ENCODE results near the gene GCFC2.
"Not testable (repeated sequence)": the region's sequence is repeated elsewhere in the genome, so short reads cannot be mapped to it uniquely, and the experiment has no call there.

Gene GCFC2

DNA sequence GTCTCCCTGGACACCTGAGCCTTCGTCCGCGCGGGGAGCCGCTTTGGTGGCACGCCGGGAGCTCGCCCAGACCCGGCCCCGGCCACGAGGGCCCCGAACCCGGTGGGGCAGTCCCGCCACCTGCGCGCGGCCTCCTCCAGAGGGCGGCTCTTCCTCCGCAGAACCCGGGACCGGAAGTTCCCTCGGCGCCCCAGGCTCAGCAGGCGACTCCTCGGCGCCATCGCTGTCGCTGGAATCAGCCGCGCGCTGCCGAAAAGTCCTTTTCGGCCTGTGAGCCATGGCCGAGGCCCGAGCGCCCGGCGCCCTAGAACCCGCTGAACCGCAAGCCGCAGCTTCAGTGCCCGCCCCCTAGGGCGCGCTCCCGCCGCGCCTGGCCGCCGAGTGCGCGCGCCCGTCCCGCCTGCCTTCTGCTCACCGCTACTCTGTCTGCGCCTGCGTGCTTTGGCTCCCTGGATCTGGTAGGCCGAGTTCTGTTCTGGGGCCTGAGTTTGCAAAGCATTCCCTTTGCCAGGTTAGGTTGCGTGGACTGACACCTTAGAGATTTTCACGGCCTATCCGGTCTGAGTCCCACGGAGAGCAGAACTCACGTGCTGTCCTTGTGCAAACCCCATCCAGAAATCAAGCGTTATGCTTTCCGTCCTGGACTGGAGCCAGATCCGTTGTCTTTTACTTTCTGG is at the start of gene GCFC2:
Gene GCFC2 (minus strand): TSS at position 339 of the 677 bp plus-strand sequence. CDS start 60 bp downstream, at position 279.
- DNase-seq (ENCODE audit: low read depth) = peak; percentile 71

DNA sequence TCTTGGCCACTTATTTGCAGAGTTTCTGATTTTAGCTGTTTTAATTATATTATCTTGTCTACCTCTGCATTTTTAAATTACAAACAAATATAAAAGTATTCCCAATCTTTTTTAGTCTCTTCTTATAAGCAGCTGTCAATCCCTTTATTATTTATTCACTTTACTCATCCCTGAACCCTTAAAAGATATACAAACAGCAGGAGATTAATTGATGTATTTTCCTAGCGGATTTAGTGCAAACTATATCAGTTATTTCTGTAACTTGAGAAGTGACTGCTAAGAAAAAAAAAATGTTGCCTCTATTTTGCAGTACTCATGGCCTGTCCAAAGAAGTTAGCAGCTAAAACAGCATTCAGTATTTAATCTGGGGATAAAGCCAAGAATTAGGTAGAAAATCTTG is 42.1 kb upstream of the GCFC2 start:
- no peak for DNase-seq (ENCODE audit: low read depth)

DNA sequence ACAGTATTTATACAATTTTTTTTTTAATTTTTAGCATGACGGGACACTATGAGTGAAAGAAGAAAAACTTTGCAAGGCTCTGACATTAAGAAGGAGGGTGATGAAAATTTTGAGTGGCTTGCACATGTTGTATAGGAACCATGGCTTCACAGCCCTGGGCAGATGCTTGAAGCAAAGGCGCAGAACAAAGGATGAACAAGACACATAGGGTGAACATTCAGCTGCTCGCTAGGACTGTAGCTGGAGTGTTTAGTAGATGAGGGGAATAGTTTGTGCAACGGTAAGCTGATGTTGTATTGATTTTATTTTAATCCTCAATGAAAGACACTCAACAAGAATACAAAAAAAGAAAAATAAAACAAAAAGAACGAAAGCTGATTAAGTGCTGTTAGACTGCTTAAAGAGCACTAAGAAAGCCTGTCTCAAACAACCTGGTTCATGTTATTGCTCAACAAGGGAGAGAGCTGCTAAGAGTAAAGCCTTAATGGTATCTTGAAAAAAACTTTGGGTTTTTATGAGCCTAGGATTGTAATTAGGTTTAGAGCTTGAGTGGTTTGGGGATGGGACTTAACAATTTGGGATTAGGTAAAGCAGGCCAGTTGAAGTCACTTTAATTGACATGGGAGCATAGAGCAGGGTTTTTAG is 41.2 kb upstream of the GCFC2 start:
- DNase-seq (ENCODE audit: low read depth) = no peak

DNA sequence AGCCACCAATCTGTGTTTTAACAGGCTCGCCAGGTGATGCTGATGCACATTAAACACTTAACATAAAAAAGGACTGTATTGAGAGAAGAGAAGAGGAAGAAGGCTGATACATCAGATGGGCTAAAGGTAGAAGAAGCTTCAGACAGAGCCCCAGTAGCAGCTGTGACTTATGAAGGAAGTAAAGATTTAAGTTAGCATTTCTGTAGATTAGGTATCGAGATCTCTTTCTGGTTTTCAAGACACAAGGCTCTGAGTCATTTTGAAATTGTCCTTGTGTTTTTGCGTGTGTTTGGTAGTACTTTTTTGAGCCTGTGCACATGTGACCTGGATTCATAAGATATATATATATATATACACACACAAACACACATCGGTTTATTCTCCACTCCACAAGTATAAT is 40.6 kb upstream of the GCFC2 start:
- no peak for DNase-seq (ENCODE audit: low read depth)

DNA sequence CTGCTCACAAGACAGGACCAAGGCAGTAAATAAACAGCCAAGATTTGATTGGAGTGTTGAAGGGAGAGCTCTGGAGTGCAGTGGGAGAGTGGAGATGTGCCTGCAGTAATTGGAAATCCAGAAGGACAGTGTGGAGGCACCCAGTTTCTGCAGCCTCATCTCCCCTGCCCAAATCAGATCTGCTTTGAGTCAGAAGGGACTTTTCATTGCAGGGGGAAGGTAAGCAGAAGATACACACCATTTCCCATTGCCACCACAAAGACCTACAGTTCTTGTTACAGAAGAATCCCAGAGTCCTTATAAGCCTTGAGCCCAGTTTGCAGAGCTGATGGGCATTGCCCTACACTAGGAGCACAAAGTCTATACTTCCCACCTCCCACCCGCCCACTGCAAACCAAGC is 27.2 kb upstream of the GCFC2 start:
- DNase-seq (ENCODE audit: low read depth) = no peak

DNA sequence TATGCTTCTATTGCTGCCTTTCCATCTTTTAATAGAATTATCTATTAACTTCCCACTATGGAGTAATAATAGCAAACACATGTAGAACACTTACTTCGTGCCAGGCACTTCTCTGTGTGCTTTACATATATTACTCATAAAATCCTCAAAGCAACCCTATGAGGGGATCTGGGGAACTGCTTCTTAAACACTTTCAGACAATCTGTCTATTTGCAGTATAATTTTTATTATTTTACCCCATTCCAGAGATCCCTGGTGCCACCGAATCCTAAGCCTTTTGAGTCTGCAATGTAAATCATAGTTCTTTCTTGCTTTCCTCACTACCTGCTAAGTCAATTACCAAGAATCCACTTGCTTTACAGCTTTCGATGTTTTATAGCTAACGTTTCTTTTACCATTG is 25.6 kb upstream of the GCFC2 start:
- no peak for DNase-seq (ENCODE audit: low read depth)

DNA sequence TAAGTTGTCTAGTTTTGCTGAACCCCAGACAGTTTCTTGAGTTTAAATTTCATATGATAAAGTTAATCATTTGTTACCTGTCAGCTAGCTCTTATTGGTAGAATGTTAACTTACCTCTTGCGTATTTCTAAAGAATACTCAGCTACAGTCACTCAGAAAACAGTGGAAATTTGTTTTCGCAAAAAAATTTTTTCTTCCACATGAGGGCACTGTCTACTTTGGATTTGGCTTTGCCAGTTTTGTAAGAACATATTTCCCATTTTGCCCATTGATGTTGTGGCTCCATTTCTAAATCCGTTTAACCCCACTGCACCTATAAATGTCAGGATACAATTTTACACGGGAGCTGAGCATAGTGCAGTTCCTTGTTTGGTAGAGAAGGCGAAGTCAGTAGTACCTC is 19.1 kb upstream of the GCFC2 start:
- no peak for DNase-seq (ENCODE audit: low read depth)

DNA sequence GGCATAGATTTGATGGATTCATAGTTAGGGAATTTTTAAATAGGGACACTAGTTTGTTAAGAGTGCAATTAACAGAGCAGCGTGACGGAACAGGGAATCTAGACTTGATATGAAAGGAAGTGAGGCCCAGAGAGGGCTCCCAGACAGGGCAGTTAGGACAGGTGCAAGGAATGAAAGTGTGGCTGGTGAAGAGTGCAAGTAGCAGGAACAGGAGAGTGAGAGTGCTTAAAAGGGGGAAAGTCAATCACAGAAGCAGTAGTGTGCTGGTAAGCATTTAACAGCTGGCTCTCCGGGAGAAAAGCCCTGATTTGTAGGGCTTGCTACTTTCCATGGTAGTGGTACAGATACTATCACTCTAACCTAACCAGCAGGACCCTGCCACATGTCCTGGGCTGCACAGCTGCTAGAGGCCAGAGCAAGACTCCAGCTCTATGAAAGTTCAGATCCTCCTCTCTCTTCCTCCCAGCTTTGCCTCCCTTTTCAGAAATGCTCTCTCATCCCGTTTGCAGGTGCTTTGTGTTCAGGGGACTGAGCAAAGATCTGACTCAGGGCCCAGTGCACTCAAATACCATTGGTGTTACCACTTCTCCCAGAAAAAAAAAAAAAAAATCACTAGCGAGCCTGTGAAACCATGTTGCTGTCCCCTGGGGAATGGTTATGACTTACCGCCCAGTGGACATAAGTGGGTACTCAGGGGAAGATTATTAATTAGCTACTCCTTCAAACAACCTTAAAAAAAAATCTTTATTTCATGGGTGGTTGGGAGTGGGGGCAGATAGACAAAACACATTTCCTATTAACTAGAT is 18.1 kb upstream of the GCFC2 start:
- no peak for DNase-seq (ENCODE audit: low read depth)

DNA sequence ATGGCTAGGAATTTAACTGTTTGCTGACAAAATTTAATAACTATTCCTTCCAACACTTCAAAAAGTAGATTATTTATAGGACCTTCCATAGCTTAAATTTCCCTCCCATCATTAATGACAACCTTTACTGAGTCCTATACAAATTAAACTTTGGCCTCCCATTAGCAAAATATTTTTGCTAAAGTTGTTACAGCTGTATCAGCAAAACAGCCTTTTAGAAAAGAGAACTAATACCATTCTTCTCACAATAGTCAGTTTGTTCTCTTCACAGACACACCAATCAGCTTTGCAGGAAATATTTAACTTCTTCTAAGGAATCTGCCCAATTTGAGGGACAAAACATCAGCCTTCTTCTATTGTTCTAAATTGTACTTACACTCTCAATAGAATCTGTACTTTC is 12.0 kb upstream of the GCFC2 start:
- DNase-seq (ENCODE audit: low read depth) = no peak

DNA sequence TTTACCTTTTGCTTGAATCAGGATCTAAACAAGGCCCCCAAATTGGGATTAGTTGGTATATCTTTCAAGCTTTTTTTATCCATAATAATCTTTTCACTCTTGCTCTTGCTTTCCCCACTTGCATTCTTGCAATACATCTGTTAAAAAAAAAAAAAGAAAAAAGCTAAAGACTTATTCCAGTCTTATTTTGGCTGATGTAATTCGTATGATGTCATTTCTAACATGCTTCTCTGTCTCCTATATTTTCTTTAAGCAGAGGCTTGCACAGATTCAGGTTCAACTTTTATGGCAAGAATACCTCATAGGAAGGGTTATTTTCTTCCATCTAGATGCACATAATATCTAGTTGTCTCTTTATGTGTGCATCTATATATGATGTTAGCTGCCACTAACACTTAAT is 9.8 kb upstream of the GCFC2 start:
- DNase-seq (ENCODE audit: low read depth) = no peak

DNA sequence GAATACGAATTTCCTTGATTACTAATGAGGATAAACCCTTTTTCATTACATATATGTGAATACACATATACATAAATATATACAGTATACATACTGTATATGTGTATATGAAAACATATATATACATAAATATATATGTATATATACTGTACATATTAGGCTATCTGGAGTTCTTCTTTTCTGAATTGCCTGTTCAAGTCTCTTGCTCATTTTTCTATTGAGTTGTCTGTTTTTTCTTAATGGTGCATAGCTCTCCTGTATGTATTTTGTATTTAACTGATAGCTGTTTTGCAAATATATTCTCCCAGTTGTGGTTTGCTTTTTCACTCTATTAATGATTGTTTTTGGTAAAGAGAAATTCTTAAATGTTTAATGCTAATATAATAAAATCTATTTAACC is 8.9 kb upstream of the GCFC2 start:
- no peak for DNase-seq (ENCODE audit: low read depth)

DNA sequence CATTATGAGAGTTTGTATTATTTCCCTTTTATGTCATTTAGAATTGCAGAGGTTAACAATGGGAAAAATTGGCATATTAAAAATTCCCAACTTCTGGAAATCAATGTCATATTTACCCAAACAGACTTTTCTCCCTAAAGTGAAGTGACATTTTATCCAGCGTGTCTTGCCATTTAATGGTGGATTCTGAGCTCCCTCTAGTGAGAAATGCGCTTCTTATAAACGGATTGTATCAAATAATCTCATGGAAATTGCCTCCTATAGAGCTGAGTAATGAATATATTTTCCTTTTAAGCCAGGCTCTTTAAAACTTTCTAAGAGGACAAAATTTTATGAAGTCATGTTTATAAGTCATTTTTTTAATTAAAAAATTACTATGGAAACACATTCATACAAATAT is 5.7 kb upstream of the GCFC2 start:
- DNase-seq (ENCODE audit: low read depth) = no peak

DNA sequence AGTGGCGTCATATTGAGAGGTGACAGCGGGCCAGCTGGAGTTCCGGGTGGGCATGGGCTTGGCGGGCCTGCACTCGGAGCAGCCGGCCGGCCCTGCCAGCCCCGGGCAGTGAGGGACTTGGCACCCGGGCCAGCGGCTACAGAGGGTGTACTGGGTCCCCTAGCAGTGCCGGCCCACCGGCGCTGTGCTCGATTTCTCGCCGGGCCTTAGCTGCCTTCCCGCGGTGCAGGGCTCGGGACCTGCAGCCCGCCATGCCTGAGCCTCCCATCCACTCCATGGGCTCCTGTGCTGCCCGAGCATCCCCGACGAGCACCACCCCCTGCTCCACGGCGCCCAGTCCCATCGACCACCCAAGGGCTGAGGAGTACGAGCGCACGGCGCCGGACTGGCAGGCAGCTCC is 875 bp upstream of the GCFC2 start:
- DNase-seq (ENCODE audit: low read depth) = not testable (repeated sequence)

DNA sequence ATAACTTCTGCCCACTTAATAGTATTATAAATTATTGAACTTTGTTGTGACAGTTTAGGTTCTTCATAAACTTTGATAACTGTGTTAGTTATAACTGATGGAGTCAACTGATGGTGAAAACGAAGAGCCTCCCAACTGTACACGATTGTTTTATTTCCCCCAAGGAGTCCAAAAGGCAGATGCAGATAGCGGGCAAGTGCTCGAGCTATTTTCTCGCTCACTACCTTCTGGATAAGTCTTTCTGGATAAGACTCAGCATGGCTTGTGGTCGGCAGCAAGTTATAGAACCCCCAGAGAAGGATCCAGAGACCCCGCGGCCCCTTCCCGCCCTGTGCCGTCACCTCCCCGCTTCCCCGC is 517 bp downstream of the GCFC2 start:
- DNase-seq (ENCODE audit: low read depth) = no peak

DNA sequence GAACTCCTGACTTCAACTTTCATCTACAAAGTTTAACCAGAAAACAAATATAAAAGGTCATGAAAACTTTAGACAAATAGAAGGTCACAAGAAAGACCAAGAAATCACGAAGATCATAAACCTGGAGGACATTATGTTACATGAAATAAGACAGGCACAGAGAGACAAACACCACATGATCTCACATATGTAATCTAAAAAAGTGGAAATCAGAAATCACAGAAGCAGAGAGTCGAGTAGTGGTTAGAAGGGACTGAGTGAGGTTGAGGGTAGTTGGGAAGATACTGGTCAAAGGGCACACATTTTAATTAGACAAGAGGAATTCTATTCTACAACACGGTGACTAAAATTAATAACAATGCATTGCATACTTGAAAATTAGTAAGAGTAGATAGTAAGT is 1.4 kb downstream of the GCFC2 start:
- DNase-seq (ENCODE audit: low read depth) = no peak

DNA sequence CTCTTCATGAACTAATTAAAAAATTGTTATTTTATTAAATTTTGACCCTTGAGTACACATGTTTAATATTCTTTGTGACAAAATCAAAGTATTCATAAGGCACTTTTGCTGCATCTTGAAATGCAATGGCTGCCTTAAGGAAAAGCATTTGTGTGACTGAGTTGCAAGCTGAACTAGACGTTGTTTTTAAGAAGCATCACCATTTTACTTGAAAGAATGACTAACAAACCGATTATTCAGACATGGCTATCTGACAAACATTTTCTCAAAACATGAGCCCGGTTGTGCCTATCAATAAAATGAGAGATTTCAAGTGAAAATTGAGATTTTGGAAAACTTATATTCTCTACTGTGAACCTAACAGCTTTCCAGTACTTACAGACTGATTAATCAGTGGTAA is 2.8 kb downstream of the GCFC2 start:
- no peak for DNase-seq (ENCODE audit: low read depth)

DNA sequence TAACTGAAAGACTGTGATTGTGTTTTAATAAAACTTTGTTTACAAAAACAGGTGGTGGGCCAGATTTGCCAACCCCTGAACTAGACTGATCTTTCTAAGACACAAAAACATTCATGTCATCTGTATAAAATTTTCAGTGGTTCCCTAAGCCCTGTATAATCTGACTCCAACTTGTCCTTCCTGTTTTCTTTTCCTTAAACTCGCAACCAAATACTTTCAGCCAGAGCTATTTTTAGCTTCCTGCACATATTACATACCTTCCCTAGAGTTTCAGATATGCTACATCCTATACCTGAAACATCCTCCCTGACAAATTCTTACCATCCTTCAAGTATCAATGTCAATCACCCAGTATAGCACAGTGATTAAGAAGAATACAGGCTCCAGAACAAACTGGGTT is 4.8 kb downstream of the GCFC2 start:
- no peak for DNase-seq (ENCODE audit: low read depth)

DNA sequence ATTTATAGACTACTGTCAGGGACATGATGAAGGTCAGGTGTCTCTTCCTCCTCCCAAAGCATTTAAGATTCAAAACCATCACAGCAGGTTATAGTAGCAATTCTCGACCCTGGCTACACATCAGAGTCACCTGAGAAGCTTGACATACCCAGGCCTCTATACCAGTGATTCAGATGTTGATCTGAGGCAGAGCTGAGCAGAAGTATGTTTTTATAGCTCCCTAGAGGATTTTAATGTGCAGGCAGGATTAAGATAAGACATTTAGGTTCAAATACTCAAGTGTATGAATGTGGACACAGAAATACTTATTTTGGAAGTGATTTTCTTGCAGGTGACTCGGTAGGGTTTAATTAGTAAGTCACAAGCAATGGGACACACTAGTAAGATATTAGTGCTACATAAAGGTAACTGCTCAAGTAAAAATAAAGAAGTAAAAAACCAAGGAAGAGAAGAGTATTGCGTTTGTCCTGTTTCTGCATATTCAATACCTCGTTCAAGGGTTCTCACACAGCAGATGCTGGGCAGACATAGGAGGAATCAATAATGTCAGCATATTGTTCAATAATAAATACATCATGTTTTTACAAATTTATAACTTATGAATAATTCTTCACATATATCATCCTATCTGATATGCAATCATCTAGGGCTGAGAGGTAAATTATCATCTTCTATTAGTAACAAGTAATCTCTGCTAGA is 7.0 kb downstream of the GCFC2 start:
- no peak for DNase-seq (ENCODE audit: low read depth)

DNA sequence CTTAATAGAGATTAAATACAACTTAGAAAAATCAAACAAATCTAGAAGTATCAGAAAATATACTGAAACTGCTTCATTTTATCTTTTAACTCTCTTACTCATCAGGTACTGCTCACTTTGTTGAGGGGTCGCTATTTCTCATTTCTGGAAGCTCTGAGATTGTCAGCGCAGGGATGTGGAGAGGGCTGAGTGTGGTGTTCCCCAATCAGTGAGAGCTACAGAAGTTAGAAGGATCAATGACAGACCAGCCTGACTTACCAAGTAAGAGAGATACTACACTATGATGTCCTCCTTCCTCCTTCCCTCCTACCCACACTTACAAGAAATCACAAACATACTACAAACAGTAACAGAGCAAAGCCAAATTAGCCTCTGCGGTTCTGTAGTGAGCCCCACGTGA is 8.1 kb downstream of the GCFC2 start:
- DNase-seq (ENCODE audit: low read depth) = no peak

DNA sequence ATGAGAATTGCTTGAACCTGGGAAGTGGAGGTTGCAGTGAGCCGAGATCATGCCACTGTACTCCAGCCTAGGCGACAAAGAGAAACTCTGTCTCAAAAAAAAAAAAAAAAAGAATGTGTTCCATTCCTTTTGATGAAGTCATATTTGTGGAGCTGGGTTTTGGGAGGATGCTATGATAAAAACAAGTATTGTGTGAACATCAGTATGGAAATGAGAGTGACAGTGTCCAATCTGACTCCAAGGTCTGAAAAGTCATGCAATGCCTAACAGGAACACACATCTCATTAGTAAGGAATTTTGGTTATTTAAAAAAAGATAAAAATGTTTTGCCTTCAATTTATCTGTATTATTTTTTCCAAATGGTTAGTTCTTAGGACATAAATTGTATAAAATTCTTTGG is 11.8 kb downstream of the GCFC2 start:
- no peak for DNase-seq (ENCODE audit: low read depth)

DNA sequence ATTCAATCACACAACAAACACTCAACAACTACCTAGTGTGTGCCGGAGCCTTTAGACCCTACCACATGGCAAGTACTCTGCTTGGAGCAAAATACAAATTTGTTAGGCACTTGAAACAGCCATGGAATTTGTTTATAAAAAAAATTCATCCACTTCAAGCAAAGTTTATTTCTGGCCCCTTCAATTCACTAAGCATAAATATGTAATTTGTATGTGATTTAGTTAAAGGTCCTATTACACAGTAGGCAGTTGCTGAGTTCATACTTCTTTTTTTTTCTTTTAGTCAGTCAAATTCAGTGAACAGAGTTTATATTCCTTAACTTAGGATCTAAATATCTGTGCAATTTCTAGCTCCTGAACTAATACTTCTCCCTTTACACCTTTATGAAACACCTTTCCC is 22.5 kb downstream of the GCFC2 start:
- no peak for DNase-seq (ENCODE audit: low read depth)

DNA sequence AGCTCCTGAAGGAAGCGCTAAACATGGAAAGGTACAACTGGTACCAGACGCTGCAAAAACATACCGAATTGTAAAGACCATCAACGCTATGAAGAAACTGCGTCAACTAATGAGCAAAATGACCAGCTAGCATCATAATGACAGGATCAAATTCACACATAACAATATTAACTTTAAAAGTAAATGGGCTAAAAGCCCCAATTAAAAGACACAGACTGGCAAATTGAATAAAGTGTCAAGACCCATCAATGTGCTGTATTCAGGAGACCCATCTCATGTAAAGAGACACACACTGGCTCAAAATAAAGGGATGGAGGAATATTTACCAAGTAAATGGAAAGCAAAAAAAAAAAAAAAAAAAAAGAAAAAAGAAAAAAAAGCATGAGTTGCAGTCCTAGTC is 27.3 kb downstream of the GCFC2 start:
- not testable (repeated sequence) for DNase-seq (ENCODE audit: low read depth)

DNA sequence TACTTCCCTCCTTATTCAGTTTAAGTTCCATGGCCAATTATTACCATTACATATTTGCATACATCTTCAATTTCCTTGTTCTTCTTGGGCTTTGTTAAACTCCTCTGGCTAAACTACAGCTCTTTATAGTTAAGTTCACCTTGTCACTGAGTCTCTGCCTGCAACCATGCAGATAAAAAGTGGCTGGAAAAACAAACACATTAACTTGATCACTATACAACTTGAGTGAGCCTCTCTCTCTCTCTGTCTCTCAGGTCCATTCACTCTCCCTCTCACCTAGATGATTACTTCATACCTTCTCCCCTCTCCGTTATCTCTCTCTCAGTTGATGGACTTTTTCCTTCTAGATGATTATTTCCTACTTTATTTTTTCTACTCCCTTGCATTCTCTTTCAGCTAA is 30.3 kb downstream of the GCFC2 start:
- no peak for DNase-seq (ENCODE audit: low read depth)
